Activated CD4-positive, alpha-beta T cell treated with anti-CD3 and anti-CD28 coated beads, Interleukin-2, amount 50 U/mL, for 48 hours (primary cell): ENCODE results near the gene CLEC9A.
"Not testable (repeated sequence)": the region's sequence is repeated elsewhere in the genome, so short reads cannot be mapped to it uniquely, and the experiment has no call there.

Experiments used
- DNase-seq, 2 experiments: peaks; one replicate each; pipeline ENCODE4 v3.0.0-alpha.2; 2020

The CLEC9A gene

DNA sequence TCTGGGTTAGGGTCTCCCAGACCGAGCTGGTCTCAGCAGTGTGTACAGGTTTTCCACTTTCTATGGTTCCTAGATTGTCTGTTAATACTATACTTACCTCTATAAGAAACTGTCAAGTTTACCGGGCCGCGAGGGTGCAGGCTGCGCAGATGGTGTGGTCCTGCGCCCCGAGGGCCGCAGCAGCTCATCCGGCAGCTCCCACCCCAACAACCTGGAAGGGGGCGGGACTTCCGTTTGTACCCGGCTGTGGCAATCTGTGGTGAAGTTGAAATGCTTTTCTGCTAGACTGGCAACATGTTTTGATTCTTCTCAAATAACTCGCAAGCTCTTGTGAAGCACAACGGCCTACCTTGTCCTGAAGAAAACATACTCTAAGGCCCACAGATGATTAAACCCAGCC is at the start of gene CLEC9A:
Gene CLEC9A (plus strand): TSS at position 237 of the 400 bp plus-strand sequence. CDS start 22,006 bp downstream, outside the sequence.
- DNase-seq, result no peak

DNA sequence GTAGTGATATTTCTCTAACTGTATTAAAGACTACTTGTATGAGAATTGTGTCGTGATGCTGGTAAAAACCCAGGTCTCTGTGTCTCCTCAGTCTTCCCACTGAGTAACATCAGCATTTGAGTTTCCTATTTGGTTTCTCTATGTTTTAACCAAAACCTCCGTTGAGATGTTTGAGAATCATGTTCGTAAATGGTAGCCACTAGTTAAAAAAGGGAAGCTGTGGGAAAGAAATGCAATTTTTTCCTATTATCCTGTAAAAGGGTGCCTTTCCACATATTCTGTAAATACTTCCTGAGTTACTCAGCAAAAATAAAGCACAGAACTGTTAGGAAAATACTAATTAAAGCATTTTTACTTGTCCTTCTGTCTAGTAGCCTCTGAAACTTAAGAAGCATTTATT is 38.6 kb upstream of the CLEC9A start:
- no peak for DNase-seq

DNA sequence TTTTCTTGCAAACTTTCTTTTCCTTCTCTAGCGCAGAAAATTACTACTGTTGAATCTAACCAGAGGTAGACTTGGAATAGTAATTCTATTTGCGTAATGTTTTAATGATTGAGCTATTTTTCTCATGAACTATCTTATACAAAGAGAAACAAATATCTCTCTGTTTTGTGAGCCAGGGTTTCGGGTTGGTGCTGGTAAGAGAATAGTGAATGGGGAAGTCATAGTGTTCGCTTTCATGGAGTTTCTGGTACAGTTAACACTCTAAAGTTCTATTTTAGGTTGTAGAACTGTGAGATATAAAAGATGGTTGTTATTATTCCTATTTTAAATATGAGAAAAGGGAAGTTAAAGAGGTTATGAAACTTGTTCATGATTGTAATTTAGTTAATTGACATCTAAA is 38.2 kb upstream of the CLEC9A start:
- no peak for DNase-seq

DNA sequence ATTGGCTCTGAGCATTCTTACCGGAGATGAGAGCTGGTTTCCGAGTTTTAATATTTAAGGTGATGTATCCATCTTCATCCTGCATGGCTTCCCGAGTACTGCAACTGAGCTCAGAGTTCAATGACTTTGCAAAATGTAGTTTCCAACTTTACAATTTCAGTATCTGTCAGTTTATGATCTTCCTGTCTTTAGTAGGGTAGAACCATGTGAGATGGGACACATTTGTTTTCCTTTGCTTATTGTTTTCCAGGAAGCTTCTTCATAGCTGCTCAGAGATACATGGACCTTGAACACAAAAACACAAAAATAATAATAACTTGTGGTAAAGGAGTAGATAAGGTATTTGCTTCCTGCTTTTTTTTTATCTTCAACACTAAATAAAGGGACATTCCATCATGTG is 31.5 kb upstream of the CLEC9A start, which contains the start of gene CLEC1B:
Gene CLEC1B (minus strand): TSS at position 106 of the 400 bp plus-strand sequence. CDS start 21 bp downstream, at position 85.
- DNase-seq, result no peak

DNA sequence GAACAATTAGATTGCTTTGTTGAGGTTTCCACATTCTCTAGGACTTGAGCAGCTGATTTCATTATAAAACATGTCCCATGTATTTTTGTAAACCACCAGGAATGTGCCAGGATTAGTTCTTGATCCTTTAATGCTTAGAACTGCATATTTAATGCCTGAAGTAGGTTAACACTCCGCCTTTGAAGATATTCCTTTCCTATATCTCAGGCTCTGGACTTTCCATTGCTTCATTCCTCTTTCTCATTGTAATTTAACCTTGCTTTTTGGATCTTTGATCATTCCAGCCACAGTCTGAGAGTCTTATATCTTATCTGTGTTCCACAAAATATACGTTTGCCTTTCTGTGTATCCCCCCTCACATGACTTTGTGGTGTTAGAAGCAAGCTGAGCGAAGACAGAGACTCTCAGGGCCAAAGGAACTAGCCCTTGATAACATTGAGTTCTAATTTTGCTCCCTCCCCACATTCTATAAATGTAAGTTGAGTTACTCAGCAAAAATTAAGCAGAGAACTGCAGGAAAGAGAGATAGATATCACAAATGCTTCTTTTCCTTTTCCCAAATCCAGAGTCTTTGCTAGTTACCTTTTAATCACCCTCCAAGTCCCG is 29.2 kb upstream of the CLEC9A start:
- DNase-seq, result no peak

DNA sequence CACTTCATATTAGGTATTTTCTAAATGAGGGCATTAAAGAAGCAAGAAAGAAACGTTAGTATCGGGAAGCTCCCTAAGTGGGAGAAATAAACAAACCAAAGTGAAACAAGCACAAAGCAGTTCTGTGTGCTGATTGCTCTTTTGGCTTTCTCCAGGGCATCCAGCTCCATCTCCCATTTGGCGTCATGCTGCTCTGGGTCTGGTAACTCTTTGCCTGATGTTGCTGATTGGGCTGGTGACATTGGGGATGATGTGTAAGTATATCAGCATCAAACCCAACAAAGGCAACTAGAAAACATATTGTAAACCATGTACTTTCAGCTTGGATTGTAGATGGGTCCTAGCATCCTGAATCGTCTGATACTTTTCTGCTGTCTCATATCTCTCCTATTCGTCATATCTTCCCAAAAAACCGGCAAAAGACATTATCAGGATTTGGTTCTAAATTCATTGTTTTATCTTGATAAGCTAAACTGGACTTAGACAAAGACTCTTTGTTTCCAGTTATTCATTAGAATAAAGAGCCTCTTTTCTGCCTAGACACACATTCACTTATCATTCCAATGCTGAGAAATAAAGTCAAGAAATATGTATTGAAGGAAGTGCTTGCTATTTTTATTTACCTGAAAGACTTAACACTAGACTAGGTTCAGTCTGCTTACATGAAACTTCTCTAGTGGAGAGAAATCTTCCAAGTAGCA is 17.7 kb upstream of the CLEC9A start:
- DNase-seq, result no peak

DNA sequence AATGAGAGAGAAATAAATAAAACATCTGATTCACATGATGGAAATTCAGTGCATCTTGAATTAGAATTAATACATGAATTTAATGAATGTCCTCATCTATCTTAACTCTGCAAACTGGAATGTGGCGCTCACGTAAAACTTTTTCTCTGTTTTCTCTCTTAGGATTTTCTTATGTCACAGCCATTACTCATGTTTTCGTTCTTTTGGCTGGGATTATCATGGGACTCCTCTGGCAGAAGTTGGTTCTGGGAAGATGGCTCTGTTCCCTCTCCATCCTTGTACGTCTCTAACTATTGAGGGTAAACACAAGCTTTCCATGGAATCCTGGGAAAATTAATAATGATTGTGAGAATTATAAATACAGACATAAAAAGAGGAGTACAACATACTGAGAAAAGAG is 15.0 kb upstream of the CLEC9A start:
- DNase-seq, result no peak

DNA sequence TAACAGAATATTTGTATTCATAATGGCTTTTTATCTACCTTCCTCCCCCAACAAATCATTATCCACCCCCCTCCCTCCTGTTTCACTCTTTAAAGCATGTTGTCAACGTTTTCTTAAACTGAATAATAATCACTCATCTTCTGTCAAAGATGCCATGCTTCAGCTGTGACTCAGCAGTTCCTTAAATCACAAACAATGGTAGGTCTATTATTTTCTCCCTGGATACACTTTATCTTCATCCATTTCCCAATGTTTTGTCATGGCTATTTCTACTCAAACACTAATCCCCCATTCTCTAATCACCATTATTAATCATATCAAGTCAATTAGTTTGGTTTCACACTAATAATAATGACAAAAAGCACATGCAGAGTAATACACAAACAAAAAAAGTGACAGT is 13.6 kb upstream of the CLEC9A start:
- DNase-seq, result no peak

DNA sequence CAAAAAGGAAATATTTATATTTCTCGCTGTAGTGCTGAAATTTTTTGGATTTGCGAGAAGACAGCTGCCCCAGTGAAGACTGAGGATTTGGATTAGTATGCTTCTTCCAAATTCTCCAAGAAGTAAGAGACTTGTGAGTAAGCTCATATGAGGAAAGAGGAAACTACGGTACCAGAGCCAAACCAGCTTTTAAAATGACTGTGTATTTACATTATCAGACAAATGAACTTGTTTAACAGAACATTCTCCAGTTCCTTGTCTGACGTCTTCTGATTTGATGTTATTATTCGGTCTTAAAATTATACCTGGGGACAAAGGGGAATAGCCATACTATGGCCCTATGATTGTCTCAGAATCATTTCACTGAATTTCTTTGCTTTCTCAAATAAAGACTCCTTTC is 12.1 kb upstream of the CLEC9A start:
- DNase-seq, result no peak

DNA sequence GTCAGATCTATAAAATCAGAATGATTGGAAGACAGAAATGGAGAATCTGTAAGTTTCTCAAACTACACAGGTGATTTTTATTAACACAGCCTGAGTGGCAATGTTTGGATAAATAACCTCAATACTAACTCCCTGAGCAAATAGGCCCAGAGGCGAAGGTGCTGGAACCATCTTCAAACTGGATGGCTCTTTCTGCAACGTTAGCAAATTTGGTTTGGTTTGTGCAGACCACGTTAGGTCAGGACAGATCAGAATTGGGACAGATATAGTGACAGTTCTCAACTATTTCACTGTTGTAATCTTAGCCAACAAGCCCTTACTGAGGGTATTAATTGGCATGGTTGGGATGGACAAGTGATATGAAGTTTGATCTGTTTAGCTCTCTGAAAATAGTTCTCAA is 9.1 kb upstream of the CLEC9A start:
- no peak for DNase-seq

DNA sequence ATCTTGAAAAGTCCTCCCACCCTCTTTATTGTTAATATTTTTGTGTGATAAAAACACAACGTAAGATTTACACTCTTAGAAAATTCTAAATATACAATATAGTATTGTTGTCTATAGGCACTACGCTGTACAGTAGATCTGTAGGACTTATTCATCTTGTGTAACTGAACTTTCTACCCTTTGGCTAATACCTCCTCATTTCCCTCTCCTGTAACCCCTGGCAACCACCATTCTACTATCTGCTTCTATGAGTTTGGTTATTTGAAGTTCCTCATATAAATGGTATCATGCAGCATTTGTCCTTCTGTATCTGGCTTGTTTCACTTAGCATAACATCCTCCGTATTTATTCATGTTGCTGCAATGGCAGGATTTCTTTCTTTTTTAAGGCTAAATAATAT is 5.2 kb upstream of the CLEC9A start:
- DNase-seq, result no peak

DNA sequence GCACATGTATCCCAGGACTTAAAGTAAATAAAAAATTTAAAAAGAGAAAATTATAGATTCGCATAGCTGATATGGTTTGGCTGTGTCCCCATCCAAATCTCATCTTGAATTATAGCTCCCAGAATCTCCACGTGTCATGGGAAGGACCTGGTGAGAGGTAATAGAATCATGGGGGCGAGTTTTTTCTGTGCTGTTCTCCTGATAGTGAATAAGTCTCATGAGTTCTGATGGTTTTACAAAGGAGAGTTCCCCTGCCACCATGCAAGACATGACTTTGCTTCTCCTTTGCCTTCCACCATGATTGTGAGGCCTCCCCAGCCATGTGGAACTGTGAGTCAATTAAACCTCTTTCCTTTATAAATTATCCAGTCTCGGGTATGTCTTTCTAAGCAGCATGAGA is 3.8 kb upstream of the CLEC9A start:
- DNase-seq, result not testable (repeated sequence)

DNA sequence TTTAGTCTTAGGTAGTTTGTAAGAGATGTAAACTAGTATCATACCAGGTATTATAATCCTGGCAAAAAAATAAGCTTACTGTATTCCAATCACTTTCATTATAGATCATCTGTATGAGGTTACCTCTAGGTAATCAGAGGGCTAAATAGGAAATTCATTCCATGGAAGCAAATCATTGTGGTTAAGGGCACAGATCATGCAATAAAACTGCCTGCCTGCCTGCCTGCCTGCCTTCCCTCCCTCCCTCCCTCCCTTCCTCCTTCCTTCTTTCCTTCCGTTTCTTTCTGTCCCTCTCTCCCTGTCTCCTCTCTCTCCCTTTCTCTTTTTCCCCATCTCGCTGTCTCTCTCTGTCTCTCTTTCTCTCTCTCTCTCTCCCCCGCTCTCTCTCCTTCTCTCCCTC is 3.2 kb upstream of the CLEC9A start:
- no peak for DNase-seq

DNA sequence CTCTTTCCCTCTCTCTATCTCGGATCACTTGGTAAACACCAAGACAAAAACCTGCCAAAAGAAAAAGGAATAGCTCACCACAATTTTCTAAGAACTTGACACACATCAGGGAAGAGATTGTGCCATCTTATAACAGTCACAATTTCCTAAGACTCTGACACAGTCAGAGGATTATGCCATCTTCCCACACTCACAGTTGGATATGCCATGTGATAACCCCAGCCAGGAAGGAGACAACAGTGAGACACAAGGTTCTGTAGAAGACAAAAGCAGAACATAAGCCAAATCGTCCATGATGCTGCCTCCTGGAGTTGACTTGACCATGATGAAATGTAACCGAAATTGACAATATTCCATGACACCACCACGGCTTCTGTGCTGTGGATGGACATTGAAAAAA is 2.8 kb upstream of the CLEC9A start:
- DNase-seq, result no peak

DNA sequence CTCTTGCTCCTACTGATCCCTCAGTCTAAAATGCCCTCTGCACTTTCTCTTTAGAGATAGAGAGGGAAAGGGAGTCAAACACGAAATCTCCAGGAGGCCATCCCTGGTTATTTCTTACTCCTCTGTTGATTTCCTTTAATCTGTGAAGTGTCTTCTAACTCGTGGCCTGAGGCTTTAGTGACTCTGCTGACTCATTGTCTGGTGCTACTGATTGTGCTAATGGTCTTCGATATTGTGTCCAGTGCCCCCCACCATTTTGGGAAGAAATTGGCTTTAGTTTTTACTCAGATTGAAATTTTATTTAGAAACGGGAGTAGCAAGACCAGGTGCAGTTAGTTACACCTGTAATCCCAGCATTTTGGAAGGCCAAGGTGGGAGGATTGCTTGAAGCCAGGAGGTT is 839 bp downstream of the CLEC9A start:
- DNase-seq, result no peak

DNA sequence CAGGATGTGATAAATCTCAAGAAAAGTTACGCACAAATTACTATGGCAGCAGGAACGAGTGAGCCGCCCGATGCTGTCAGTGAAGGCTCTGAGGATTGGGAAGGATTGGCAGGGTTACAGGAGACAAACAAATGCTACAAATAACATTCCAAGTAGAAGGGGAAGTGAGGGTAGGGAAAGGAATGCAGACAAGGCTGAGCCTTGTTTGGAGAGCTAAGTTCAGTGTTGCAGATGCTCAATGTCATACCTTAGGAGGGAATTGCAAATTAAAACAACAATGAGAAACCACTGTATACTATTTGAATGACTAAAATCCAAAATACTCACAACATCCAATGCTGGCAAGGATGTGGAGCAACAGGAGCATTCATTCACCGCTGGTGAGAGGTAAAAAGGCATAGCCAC is 1.3 kb downstream of the CLEC9A start:
- DNase-seq, result no peak

DNA sequence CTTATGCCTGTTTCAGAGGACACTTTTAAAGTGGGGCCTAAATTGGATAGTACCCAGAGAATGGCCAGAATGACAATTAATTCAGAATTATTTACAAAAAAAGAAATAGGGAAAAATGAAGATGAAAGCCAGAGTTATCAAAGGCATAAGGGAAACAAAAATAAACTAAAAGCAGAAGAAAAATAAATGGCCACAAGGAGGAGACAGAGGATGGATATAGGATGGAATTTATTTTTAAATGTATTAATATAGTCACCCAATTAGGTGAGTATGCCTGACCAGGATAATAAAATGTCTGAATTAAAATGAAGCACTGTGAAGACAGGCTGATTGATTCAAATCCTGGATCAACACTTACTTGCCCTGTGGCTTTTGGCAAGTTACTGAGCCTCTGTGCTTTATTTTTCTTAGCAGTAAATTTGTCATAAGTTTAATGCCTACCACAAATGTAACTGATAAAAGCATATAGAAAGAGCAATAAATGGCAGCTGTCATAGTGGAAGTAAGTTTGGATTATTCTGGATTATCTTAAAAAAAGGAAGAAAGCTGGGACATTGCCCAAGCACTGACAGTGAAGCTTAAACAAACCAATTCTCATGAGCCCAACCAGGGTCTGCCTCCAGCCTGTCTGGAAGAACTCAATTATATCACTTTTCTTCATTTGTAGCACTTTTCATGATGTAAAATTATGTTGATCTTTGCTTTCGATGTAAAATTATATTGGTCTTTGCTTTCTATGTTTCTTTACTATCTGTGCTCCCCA is 3.5 kb downstream of the CLEC9A start:
- no peak for DNase-seq

DNA sequence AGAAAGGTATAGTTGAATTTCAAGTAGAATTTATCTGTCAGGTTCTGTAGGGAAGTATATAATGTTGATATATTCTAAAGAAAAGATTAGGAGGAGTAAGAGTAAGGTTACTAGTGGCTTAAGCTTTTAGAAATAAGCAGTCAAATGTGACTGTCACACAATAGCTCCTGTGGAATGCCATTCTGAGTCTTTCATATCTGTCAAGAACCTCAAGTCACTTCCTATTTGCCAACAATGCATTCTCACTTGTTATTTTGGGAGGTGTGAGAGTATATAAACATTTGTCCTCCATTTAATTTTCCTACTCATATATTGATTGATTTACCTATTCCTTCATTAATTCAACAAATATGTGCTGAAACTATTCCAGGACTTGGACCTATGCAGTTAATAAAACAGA is 11.7 kb downstream of the CLEC9A start:
- no peak for DNase-seq

DNA sequence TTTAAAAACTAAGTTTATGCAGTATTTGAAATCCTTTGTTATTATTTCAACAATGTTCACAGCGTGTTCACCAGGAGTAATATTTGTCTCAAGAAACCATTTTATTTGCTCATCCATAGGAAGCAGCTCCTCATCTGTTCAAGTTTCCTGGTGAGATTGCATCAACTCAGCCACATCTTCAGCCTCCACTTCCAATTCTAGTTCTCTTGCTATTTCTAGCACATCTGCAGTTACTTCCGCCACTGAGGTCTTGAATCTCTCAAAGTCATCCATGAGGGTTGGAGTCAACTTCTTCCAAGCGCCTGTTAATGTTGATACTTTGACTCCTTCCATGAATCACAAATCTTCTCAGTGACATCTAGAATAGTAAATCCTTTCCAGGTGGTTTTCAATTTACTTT is 18.0 kb downstream of the CLEC9A start:
- DNase-seq, result no peak

DNA sequence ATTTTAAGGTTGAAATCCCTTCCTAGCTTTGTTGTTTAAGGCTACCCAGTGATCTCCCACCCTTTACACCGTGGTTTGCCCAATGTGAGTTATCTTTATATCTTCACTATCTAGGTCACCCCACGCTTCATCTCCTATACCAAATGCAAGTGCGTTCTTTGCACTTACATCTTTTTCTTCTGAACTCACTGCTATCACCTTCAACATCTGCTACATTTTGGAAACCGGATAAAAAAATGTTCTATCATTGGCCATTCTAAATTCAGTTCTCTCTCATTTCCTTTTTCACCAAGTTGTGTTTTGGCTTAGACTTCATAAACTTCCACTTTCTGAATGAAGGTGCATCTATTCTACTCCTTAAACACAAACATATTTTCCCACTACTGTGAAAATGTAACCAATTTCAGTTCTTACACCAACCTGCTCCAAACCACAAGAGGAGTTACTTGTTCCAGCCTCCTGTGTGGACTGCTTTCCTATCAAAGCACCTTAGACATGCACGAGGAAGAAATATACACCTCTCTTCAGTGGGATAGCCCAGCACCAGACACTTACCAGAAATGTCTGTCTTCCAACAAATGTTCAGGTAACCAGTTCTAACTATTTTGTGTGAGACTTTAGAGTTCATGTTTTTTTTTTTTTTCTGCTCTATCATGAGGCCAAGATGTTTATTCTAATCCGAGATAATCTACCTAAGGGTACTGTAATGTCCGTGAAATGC is 21.9 kb downstream of the CLEC9A start:
- no peak for DNase-seq

DNA sequence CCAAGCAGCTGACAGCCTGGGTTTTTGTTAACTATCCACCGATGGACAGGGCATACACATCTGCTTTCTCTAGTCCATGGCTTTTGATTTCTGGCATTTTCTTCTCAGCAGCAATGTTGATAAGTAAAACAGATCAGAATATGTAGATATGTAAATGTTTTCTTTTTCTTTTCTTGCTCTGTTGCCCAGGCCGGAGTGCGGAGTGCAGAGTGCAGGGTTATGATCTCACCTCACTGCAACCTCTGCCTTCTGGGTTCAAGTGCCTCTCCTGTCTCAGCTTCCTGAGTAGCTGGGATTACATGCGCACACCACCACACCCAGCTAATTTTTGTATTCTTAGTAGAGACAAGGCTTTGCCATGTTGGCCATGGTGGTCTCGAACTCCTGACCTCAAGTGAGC is 27.9 kb downstream of the CLEC9A start:
- no peak for DNase-seq

DNA sequence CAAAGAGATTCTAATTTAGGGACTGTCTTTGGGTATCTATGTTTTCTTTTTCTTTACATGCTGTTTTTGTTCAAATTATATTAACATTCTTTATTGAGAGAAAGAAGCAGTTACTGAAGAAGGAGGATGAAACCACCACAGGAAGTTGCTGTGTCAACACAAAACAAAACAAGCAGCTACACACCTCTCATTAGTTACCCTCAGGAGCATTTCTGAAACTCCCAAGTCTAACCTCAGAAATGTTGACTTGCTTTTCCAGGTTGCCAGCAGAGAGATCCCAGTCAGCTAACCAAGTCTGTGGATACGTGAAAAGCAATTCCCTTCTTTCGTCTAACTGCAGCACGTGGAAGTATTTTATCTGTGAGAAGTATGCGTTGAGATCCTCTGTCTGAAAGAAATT is 34.8 kb downstream of the CLEC9A start:
- DNase-seq, result no peak

DNA sequence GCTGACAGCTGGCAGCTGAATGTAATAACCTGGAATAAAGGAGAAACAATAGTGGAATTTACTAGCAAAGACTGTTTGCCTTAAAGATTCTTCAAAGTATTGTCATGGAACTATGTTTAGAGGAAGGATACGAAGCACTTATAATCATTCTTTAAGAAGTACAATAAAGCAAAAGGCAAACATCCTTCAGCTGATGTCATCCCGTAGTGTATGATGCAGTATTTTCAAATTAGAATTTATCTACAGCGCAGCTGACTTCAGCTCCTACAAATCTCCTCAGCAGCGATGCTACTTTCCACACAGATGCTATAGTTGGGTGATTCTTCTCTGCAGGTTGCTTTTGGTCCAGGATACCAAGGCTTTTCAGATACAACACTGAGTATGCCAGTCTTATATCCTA is 36.8 kb downstream of the CLEC9A start:
- no peak for DNase-seq

DNA sequence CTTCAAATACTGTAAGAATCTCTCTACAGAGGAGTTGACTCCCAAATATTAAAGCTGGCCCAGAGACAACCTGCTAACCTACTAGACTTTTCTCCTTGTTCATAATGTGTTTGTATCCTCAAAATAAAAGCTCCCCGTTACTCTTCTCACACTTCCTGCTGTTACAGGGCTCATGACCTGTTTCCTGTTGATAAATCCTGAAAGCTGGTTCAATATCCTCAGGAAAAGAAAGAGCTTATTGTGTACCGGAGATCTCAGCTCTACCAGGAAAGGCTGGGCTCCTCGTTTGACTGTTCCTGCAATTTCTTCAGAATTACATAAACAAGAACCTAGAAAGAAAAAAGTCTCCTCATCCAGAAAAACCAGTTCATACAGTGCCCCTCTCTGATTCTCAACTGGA is 37.5 kb downstream of the CLEC9A start:
- no peak for DNase-seq
